C4-2B (cell line): ENCODE data around the gene TAS2R8.

Experiments used
- CTCF ChIP-seq: fragments of 450-650 bp; conservative IDR thresholded peaks from 2 replicates; pipeline ENCODE4 v1.5.1; 2017; ENCODE audit warnings: mild to moderate bottlenecking
- ZFX ChIP-seq: fragments of 450-650 bp; IDR thresholded peaks from 2 replicates; pipeline ENCODE4 v1.6.1; 2017

GRCh38 chr12:10759657-10760056 is 47.4 kb downstream of the TAS2R8 start:
- TF ChIP-seq CTCF (no peak), ZFX (no peak)
